Lower leg skin (tissue), 4 donors: Measurements from ENCODE around the gene DPYSL5. TPM values are rescaled to one million over a fixed set of nuclear protein-coding genes. Genes with fewer than 3 reads are reported as not detected.

Experiments used
- DNase-seq, 2 donors: peaks; one replicate each; pipeline ENCODE4 v3.0.0-alpha.2; 2019; ENCODE audit warnings: low spot score in 2 of 2
- H3K4me3 ChIP-seq: fragments of 200-600 bp; sonication (generic); 2 replicates; pipeline ENCODE4 v1.5.1; 2017; ENCODE audit warnings: mild to moderate bottlenecking, low read depth; ENCODE audit not compliant: poor library complexity, severe bottlenecking
- POLR2A ChIP-seq, 2 donors: fragments of 450-650 bp; IDR thresholded peaks; one replicate each; pipeline ENCODE4 v1.6.1; 2016 to 2017; ENCODE audit warnings: antibody characterized with exemption in 2 of 2, mild to moderate bottlenecking in 1 of 2, moderate library complexity in 1 of 2
- WGBS, 2 donors: methylation state at CpG; one replicate each; pipeline ENCODE4 v1.1.5; 2018; 5-methylcytosine and 5-hydroxymethylcytosine counted together
- intact Hi-C: fragments of 100-400 bp; cut with DNase I; formaldehyde crosslinking; loops from one replicate; pipeline ENCODE4 v1.15.0; 2023; ENCODE audit warnings: low total_unique reads
- total RNA-seq, 4 donors: library from RNA; depleted of rRNA; stranded (reverse); fragments of >200 nt; gene quantifications; one replicate each; pipeline ENCODE4 v1.1.0, GENCODE V29; 2016
- TF ChIP-seq, protein P1 (sequence below), 3 donors: fragments of 450-650 bp; IDR thresholded peaks; one replicate each; pipeline ENCODE4 v1.5.1; 2016; ENCODE audit warnings: antibody characterized with exemption in 3 of 3, mild to moderate bottlenecking in 3 of 3, moderate library complexity in 2 of 3

Gene DPYSL5
- total RNA-seq, 4 donors from 2014 or later: not detected

DNA sequence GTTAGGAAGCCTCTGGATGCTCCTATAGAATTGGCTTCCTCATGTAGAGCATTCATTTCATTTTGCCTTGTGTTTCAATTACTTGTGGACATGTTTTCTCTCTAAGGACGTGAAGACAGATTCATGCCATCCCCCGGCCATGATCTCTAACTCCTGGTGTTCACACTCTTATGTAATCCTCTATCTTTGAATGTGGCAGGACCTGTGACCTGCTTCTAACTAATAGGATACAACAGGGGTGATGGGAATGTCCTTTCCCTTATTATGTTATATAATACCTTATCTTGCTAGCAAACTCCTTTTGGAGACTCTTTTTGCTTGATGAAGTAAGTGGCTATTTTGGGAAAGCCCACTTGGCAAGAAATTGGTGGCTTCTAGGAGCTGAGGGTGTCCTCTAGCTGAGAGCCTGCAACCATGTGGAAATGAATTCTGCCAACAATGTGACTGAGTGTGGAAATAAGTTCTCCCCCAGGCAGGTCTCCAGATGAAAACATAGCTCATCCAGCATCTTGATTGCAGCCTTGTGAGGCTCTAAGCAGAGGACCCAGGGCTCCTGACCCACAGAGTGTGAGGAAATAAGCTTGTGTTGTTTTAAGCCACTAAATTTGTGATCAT, 13.8 kb downstream of the DPYSL5 start:
- peak in 1 of 2 donors; percentile 43 for DNase-seq
- WGBS, 2 donors: 62 to 69% methylated on average over 2 of the region's 2 CpGs
- H3K4me3 ChIP-seq: no peak overlapping the region
- intact Hi-C loops: no loop called here
- no peak for TF ChIP-seq POLR2A (IDR thresholded peaks at IDR 0.05)
- TF ChIP-seq, protein P1, sequence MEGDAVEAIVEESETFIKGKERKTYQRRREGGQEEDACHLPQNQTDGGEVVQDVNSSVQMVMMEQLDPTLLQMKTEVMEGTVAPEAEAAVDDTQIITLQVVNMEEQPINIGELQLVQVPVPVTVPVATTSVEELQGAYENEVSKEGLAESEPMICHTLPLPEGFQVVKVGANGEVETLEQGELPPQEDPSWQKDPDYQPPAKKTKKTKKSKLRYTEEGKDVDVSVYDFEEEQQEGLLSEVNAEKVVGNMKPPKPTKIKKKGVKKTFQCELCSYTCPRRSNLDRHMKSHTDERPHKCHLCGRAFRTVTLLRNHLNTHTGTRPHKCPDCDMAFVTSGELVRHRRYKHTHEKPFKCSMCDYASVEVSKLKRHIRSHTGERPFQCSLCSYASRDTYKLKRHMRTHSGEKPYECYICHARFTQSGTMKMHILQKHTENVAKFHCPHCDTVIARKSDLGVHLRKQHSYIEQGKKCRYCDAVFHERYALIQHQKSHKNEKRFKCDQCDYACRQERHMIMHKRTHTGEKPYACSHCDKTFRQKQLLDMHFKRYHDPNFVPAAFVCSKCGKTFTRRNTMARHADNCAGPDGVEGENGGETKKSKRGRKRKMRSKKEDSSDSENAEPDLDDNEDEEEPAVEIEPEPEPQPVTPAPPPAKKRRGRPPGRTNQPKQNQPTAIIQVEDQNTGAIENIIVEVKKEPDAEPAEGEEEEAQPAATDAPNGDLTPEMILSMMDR (IDR thresholded peaks at IDR 0.05): no peak

- TF ChIP-seq POLR2A (IDR thresholded peaks at IDR 0.05): no peak
- TF ChIP-seq, protein P1 (IDR thresholded peaks at IDR 0.05): no peak
- intact Hi-C loops: no loop called here
- 80 to 90% methylated on average over 2 of the region's 2 CpGs for WGBS, 2 donors
- H3K4me3 ChIP-seq: no peak overlapping the region
- peak in 1 of 2 donors; percentile 21 for DNase-seq
Measured at GRCh38 chr2:26864226-26864625, 16.3 kb downstream of the DPYSL5 start.

DNA sequence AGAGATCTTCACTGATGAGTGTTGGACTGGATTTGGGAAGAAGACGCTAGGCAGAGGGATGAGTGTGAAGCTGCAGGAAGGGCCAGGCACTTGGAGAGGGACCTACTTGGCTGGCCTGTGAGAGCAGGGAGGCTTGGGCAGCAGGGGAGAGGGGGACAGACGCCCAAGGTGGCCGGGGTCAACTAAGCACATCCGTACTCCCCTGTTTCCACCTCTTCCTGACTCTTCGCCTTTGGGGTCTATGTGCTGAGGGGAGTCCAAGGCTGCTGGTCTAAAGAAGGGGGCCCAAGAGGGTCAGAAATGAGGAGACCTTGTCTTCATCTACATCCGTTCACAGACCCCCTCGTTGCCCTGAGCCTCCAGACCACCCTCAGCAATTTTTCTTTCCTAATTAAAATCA, 16.7 kb downstream of the DPYSL5 start:
- 82 to 84% methylated on average over 7 of the region's 7 CpGs for WGBS, 2 donors

DNA sequence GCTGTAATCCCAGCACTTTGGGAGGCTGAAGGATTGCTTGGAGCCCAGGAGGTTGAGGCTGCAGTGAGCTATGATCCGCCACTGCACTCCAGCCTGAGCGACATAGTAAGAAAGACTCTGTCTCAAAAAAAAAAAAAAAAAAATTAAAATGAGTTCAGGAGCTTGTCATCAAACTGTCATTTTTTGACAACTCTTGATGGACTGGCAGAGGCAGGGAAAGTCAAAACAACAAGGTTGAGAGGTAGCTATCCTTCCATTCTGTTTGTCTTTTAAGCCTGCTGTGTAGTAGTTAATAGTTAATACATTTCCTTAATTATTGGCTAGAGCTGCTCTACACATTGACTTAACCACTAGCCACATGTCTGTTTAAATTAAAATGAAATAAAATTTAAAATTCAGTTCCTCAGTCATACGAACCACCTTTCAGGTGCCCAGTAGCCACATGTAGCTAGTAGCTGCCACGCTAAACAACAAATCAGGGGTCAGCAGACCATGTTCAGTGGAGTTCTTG, 22.7 kb downstream of the DPYSL5 start:
- 89 to 93% methylated on average over 4 of the region's 4 CpGs for WGBS, 2 donors
- H3K4me3 ChIP-seq: no peak overlapping the region
- TF ChIP-seq POLR2A (IDR thresholded peaks at IDR 0.05): no peak
- TF ChIP-seq, protein P1 (IDR thresholded peaks at IDR 0.05): no peak
- DNase-seq: no peak
- intact Hi-C loops: no loop called here

More for the DNA sequence above, 16.7 kb downstream of the DPYSL5 start:
- TF ChIP-seq POLR2A (IDR thresholded peaks at IDR 0.05): no peak
- TF ChIP-seq, protein P1 (IDR thresholded peaks at IDR 0.05): no peak
- intact Hi-C loops: no loop called here
- H3K4me3 ChIP-seq: no peak overlapping the region
- DNase-seq: peak in 1 of 2 donors; percentile 68

- no peak for DNase-seq
- no peak overlapping the region for H3K4me3 ChIP-seq
- intact Hi-C loops: no loop called here
- 55 to 59% methylated on average over 6 of the region's 6 CpGs for WGBS, 2 donors
- TF ChIP-seq, protein P1 (IDR thresholded peaks at IDR 0.05): no peak
- no peak for TF ChIP-seq POLR2A (IDR thresholded peaks at IDR 0.05)
Measured at GRCh38 chr2:26873286-26873983, 25.5 kb downstream of the DPYSL5 start.
